ENCODE measurements around the gene TLCD2. TPM values are rescaled to one million over a fixed set of nuclear protein-coding genes. Genes with fewer than 3 reads are reported as not detected.
A peak's percentile ranks its signal among the peaks of the same experiment; 100 is the strongest.

TLCD2 gene
- total RNA-seq, 6 experiments from 2014 or later, result 2.7 to 3.8 (median 3.2) TPM

GRCh38 chr17:1727876-1728630 lies 17.9 kb upstream of the TLCD2 start:
- H3K27me3 Mint-ChIP-seq (ENCODE audit: insufficient read depth), result peaks cover 1% of the 10 kb centered on the region
- peaks cover 22% of the 10 kb centered on the region for H3K4me1 Mint-ChIP-seq (ENCODE audit: low read depth)
- no peak overlapping the region for H3K27ac Mint-ChIP-seq
- H3K4me3 Mint-ChIP-seq, result no peak overlapping the region
- H3K36me3 Mint-ChIP-seq (ENCODE audit: low read depth), result peaks cover 10% of the 10 kb centered on the region
- no peak for DNase-seq
- H3K9me3 Mint-ChIP-seq, result no peaks in the 10 kb centered on the region
- no peak for TF ChIP-seq CTCF (IDR thresholded peaks at IDR 0.05)

GRCh38 chr17:1727258-1727789 lies 17.1 kb upstream of the TLCD2 start:
- no peak for TF ChIP-seq CTCF (IDR thresholded peaks at IDR 0.05)
- H3K27me3 Mint-ChIP-seq (ENCODE audit: insufficient read depth), result peaks cover 1% of the 10 kb centered on the region
- peaks cover 25% of the 10 kb centered on the region for H3K4me1 Mint-ChIP-seq (ENCODE audit: low read depth)
- H3K36me3 Mint-ChIP-seq (ENCODE audit: low read depth), result peaks cover 10% of the 10 kb centered on the region
- DNase-seq, result no peak
- H3K9me3 Mint-ChIP-seq, result no peaks in the 10 kb centered on the region
- H3K27ac Mint-ChIP-seq, result no peak overlapping the region
- H3K4me3 Mint-ChIP-seq, result no peak overlapping the region

- H3K4me1 Mint-ChIP-seq (ENCODE audit: low read depth), result peaks cover 25% of the 10 kb centered on the region
- no peak for TF ChIP-seq CTCF (IDR thresholded peaks at IDR 0.05)
- H3K4me3 Mint-ChIP-seq, result no peak overlapping the region
- H3K27ac Mint-ChIP-seq, result no peak overlapping the region
- peaks cover 10% of the 10 kb centered on the region for H3K36me3 Mint-ChIP-seq (ENCODE audit: low read depth)
- no peak for DNase-seq
- H3K27me3 Mint-ChIP-seq (ENCODE audit: insufficient read depth), result peaks cover 1% of the 10 kb centered on the region
- H3K9me3 Mint-ChIP-seq, result no peaks in the 10 kb centered on the region
These were observed 16.6 kb upstream of the TLCD2 start for GRCh38 chr17:1726626-1727257.

GRCh38 chr17:1725642-1726511 lies 15.7 kb upstream of the TLCD2 start:
- H3K27ac Mint-ChIP-seq, result no peak overlapping the region
- DNase-seq, result no peak
- H3K9me3 Mint-ChIP-seq, result no peaks in the 10 kb centered on the region

More at GRCh38 chr17:1725642-1726511, 15.7 kb upstream of the TLCD2 start:
- peak overlapping the region; percentile 72 for H3K4me3 Mint-ChIP-seq
- H3K36me3 Mint-ChIP-seq (ENCODE audit: low read depth), result peaks cover 10% of the 10 kb centered on the region
- peaks cover 20% of the 10 kb centered on the region for H3K4me1 Mint-ChIP-seq (ENCODE audit: low read depth)
- peaks cover 1% of the 10 kb centered on the region for H3K27me3 Mint-ChIP-seq (ENCODE audit: insufficient read depth)
- no peak for TF ChIP-seq CTCF (IDR thresholded peaks at IDR 0.05)

Measured in HFFc6 (cell line).